GM06990 (cell line): ENCODE results near the gene TAS2R13.

Experiments used
- DNase-seq: peaks from one replicate; pipeline ENCODE4 v3.0.0-alpha.2; 2011; ENCODE audit not compliant: insufficient read length; ENCODE audit errors: extremely low read depth
- H3K27me3 ChIP-seq: replicated peaks from 2 replicates; pipeline ENCODE4 v1.6.0; 2011; ENCODE audit warnings: low read length; ENCODE audit not compliant: control insufficient read depth, insufficient read depth
- H3K36me3 ChIP-seq: 2 replicates; pipeline ENCODE4 v1.5.1; 2011; ENCODE audit warnings: low read length; ENCODE audit not compliant: control insufficient read depth, insufficient read depth
- H3K4me3 ChIP-seq: replicated peaks from 2 replicates; pipeline ENCODE4 v1.5.1; 2011; ENCODE audit warnings: low read depth, mild to moderate bottlenecking, control low read depth, low read length
- TF ChIP-seq, protein P1 (sequence below): IDR thresholded peaks from 2 replicates; pipeline ENCODE4 v1.5.1; 2011; ENCODE audit warnings: low read length, control low read depth, mild to moderate bottlenecking, inconsistent platforms; ENCODE audit not compliant: insufficient read depth, poor library complexity, severe bottlenecking

TAS2R13 gene

DNA sequence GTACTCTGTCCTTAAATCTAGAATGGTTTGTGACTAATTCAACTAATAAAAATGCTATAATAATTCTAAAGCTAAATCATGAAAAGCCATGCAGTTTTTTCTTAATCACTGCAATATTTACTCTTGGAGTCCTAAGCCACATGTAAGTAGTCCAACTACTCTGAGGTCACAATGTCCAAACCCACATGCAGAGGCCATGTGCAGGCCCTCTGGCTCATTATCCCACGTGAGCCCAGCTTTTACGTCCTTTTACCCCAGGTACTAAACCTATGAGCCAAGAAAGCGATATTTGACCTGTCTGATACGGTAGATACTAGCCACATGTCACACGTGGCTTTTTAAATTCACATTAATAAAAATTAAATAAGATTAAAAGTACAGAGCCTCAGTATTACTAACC is 12.5 kb downstream of the TAS2R13 start:
- no peaks in the 10 kb centered on the region for H3K27me3 ChIP-seq
- no peak for DNase-seq
- TF ChIP-seq, protein P1, sequence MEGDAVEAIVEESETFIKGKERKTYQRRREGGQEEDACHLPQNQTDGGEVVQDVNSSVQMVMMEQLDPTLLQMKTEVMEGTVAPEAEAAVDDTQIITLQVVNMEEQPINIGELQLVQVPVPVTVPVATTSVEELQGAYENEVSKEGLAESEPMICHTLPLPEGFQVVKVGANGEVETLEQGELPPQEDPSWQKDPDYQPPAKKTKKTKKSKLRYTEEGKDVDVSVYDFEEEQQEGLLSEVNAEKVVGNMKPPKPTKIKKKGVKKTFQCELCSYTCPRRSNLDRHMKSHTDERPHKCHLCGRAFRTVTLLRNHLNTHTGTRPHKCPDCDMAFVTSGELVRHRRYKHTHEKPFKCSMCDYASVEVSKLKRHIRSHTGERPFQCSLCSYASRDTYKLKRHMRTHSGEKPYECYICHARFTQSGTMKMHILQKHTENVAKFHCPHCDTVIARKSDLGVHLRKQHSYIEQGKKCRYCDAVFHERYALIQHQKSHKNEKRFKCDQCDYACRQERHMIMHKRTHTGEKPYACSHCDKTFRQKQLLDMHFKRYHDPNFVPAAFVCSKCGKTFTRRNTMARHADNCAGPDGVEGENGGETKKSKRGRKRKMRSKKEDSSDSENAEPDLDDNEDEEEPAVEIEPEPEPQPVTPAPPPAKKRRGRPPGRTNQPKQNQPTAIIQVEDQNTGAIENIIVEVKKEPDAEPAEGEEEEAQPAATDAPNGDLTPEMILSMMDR: no peak

DNA sequence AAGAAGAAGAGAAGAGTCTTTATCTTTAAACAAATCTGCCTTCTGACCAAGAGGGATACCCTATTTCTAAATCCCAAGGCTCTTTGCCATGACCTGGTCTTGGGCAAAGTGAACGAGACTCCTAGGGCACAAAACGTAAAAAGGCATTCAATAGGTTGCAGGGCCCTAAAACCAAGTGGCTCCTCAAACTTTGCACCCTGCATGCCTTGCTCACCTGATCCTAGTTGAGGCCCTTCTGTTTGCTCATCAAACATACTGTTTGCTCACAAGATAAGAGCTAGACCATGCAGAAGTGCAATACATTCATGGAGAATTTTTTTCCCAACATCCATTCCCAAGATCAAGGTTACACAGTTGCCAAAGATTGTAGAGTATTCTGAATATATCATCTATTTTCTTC is 17.4 kb downstream of the TAS2R13 start:
- H3K36me3 ChIP-seq: no peaks in the 10 kb centered on the region
- TF ChIP-seq, protein P1: no peak
- DNase-seq: no peak

More for the DNA sequence above, 12.5 kb downstream of the TAS2R13 start:
- H3K4me3 ChIP-seq: no peak overlapping the region
- H3K36me3 ChIP-seq: no peaks in the 10 kb centered on the region

DNA sequence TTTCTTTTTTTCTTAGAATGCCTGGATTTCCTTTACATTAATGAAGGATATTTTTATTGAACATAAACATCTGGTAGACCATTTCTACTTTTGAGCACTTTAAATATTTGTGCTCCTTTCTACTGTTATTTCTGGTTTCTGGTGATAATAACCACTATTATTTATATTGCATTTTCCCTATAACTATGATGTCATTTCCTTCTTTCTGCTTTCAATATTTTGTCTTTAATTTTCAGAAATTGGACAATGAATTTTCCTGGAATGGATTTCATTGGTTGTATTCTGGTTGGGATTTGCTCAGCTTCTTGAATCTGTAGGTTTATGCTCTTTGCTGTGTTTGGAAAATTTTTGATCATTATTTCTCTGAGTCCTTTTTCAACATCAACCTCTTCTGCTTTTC is 20.1 kb downstream of the TAS2R13 start:
- TF ChIP-seq, protein P1: no peak
- Histone ChIP-seq H3K4me3 (no peak overlapping the region), H3K36me3 (no peaks in the 10 kb centered on the region)

More for the DNA sequence above, 17.4 kb downstream of the TAS2R13 start:
- no peak overlapping the region for H3K4me3 ChIP-seq
- H3K27me3 ChIP-seq: no peaks in the 10 kb centered on the region

DNA sequence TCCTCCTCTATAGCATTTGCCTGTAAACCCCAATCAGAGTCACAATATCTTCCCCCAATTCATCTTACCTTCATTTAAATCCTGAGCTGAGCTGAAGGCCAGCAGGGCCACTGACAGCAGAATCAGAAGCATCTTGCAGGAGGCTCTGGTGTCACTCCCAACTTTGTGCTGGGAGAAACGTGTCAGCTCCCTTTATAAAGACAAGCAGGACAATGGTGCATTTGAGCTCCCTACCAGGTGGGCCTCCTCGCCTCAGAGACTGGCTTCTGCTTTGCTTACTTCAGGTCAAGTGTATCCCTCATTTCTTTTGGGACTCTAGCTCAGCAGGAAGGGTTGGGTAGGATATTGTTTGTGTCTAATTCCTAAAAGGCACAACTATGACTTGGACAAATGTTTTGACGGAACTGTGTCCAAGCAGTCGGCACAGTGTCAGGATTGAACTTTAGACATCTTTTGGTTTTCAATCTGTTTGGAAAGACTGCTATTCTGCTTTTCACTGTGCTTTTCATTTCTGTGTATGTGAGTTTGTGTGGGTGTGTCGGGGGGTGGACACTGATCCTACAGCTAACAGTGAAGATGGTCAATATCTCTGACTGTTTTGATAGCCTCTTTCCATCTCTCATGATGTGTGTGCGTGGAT is 25.2 kb downstream of the TAS2R13 start, which contains the start of gene PRH1:
PRH1 (minus strand) TSS at position 170 of the 640 bp plus-strand sequence; CDS start at position 132, 38 bp downstream.
- no peak for DNase-seq
- Histone ChIP-seq H3K4me3 (no peak within 1 kb of the TSS), H3K27me3 (no peaks in the 10 kb centered on the region), H3K36me3 (no peaks in the 10 kb centered on the region)
- TF ChIP-seq, protein P1: no peak

More for the DNA sequence above, 20.1 kb downstream of the TAS2R13 start:
- DNase-seq: no peak
- no peaks in the 10 kb centered on the region for H3K27me3 ChIP-seq

DNA sequence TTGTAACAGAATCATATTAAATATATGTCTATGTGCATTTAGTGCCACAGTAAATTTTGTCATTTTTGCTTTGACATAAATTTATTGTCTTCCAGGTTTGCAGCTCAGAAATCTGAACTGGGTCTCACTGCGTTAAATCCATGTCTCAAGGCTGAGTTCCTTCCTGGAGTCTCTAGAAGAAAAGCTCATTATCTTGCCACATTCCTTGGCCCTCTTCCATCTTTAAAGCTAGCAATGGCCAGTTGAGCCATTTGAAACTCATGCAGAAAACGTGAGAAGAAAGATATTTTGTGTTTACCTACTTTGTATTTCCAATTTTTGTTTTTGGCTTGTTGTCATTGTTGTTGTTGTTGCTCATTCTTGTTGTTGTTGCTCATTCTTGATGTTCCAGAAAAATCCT is 36.0 kb downstream of the TAS2R13 start:
- H3K27me3 ChIP-seq: no peaks in the 10 kb centered on the region
- H3K36me3 ChIP-seq: no peaks in the 10 kb centered on the region; the same call in 1 of the 2 replicates
- no peak for DNase-seq
- H3K4me3 ChIP-seq: no peak overlapping the region
- TF ChIP-seq, protein P1: no peak
